ENCODE data around the gene SPCS2. TPM values are rescaled to one million over a fixed set of nuclear protein-coding genes. Genes with fewer than 3 reads are reported as not detected.

Gene SPCS2
- total RNA-seq, 2 experiments from 2014 or later, result 36.5 to 42.9 TPM

DNA sequence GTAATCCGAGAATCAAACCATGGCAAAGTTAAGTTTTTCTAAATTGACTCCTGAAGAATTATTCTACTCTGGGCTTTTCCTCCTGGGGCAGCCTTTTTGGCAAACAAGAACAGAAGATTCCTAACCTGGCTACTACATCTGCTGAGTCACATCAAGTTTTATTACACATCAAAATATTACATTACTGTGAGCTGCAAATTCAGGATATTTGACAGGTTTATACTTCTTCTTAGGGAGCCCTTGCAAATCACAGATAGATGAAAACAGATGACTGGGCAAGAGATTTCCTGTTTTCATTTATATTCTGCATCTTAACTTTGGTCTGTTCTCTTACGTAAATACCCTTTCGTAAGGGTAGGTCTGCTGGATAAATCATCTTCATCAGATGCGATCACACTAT is 23.8 kb upstream of the SPCS2 start:
- no peaks in the 10 kb centered on the region for H3K27me3 Mint-ChIP-seq
- peaks cover 22% of the 10 kb centered on the region for H3K36me3 Mint-ChIP-seq (ENCODE audit: low read depth)
- Histone ChIP-seq H3K27ac (ENCODE audit: low read depth in 1 of 2, low read length in 2 of 2) (no peak overlapping the region), H3K9me3 (ENCODE audit: control insufficient read depth in 1 of 2, insufficient read depth in 1 of 2, low read length in 2 of 2) (no peaks in the 10 kb centered on the region), H3K4me3 (ENCODE audit: low read length) (no peak overlapping the region), H3K36me3 (ENCODE audit: insufficient read depth, low read length) (peaks cover 76% of the 10 kb centered on the region), H3K27me3 (ENCODE audit: control insufficient read depth in 1 of 2, insufficient read depth in 2 of 2, low read length in 2 of 2) (no peaks in the 10 kb centered on the region), H3K4me1 (ENCODE audit: insufficient read depth, low read length) (no peaks in the 10 kb centered on the region)
- no peaks in the 10 kb centered on the region for H3K4me1 Mint-ChIP-seq (ENCODE audit: low read depth)
- ATAC-seq (ENCODE audit: poor library complexity), result no peak
- ChIA-PET CTCF (no interaction called here), POLR2A (no interaction called here)
- TF ChIP-seq, protein P1, sequence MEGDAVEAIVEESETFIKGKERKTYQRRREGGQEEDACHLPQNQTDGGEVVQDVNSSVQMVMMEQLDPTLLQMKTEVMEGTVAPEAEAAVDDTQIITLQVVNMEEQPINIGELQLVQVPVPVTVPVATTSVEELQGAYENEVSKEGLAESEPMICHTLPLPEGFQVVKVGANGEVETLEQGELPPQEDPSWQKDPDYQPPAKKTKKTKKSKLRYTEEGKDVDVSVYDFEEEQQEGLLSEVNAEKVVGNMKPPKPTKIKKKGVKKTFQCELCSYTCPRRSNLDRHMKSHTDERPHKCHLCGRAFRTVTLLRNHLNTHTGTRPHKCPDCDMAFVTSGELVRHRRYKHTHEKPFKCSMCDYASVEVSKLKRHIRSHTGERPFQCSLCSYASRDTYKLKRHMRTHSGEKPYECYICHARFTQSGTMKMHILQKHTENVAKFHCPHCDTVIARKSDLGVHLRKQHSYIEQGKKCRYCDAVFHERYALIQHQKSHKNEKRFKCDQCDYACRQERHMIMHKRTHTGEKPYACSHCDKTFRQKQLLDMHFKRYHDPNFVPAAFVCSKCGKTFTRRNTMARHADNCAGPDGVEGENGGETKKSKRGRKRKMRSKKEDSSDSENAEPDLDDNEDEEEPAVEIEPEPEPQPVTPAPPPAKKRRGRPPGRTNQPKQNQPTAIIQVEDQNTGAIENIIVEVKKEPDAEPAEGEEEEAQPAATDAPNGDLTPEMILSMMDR (IDR thresholded peaks at IDR 0.05), result no peak
- intact Hi-C loops (cut with DNase I, micrococcal nuclease), result no loop called here
- no peaks in the 10 kb centered on the region for H3K9me3 Mint-ChIP-seq
- no peak overlapping the region for H3K4me3 Mint-ChIP-seq
- no peak overlapping the region for H3K27ac Mint-ChIP-seq
- no peak for DNase-seq

DNA sequence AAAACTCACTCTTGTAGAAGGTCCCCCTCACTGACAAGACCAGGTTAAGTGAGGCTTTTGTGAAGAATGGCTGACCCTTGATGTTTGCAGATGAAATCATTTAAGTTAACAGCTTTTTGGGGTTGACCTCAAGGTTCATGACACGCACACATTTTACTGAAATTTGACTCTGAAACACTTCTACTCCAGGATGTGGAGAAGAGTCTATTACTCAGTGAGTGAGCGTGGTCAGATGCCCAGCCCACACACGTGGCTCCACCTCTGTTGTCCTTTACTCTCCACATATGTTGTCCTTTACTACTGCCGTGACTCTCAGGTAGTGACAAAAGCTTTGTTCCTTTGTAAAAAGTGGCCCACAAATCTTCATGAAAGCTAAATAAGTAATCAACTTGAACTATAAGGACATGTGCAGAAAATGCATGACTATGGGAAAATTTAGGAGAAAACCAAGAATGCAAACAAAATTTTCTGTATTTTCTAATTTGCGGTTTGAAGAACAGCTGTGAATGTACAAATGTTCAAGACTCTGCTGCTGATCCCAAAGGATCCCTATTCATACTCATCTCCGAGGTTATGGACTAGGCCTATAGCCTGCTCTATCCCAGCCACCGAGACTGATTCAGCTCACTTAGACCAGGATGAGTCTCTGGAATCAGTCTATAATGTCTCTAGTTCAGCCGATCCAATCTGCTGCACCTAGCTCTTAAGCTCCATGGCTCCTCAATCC is 22.6 kb upstream of the SPCS2 start:
- Histone ChIP-seq H3K4me3 (ENCODE audit: low read length) (no peak overlapping the region), H3K4me1 (ENCODE audit: insufficient read depth, low read length) (no peaks in the 10 kb centered on the region), H3K9me3 (ENCODE audit: control insufficient read depth in 1 of 2, insufficient read depth in 1 of 2, low read length in 2 of 2) (no peaks in the 10 kb centered on the region), H3K27ac (ENCODE audit: low read depth in 1 of 2, low read length in 2 of 2) (no peak overlapping the region), H3K27me3 (ENCODE audit: control insufficient read depth in 1 of 2, insufficient read depth in 2 of 2, low read length in 2 of 2) (no peaks in the 10 kb centered on the region), H3K36me3 (ENCODE audit: insufficient read depth, low read length) (peaks cover 69% of the 10 kb centered on the region)
- CTCF ChIA-PET, result no interaction called here
- intact Hi-C loops (cut with DNase I, micrococcal nuclease), result no loop called here
- H3K27ac Mint-ChIP-seq, result no peak overlapping the region
- peaks cover 10% of the 10 kb centered on the region for H3K36me3 Mint-ChIP-seq (ENCODE audit: low read depth)
- ATAC-seq (ENCODE audit: poor library complexity), result no peak
- DNase-seq, result no peak
- H3K4me3 Mint-ChIP-seq, result no peak overlapping the region
- H3K9me3 Mint-ChIP-seq, result no peaks in the 10 kb centered on the region
- TF ChIP-seq, protein P1 (IDR thresholded peaks at IDR 0.05), result no peak
- H3K27me3 Mint-ChIP-seq, result no peaks in the 10 kb centered on the region
- POLR2A ChIA-PET, result interaction anchor here (0.6 kb wide), 1 partner anchor 126 kb away, joined by 3 read pairs; no protein-coding TSS in a partner anchor
- H3K4me1 Mint-ChIP-seq (ENCODE audit: low read depth), result no peaks in the 10 kb centered on the region

DNA sequence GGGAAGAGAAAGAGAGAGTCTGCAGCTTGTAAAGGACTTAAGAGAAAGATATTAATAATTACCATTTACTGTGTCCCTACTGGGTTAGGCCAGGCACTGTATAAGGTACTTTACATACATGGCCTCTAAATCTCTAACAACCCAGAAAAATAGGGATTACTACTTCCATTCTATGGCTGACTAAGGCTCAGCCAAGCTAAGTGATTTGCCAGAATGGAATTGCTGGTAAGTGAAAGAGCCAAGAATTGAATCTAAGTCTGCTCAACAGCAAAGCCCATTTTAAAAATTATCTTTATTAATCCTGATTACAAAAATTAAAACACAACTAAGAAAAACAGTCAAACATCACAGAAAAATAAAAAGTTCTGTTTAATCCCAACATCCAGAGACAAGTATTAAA is 21.6 kb upstream of the SPCS2 start:
- Mint-ChIP-seq H3K36me3 (ENCODE audit: low read depth) (peaks cover 3% of the 10 kb centered on the region), H3K9me3 (no peaks in the 10 kb centered on the region), H3K4me1 (ENCODE audit: low read depth) (no peaks in the 10 kb centered on the region), H3K4me3 (no peak overlapping the region), H3K27ac (no peak overlapping the region), H3K27me3 (no peaks in the 10 kb centered on the region)
- H3K27me3 ChIP-seq (ENCODE audit: control insufficient read depth in 1 of 2, insufficient read depth in 2 of 2, low read length in 2 of 2), result no peaks in the 10 kb centered on the region
- ChIA-PET CTCF (no interaction called here), POLR2A (interaction anchor here (0.6 kb wide), 1 partner anchor 125 kb away, joined by 3 read pairs; no protein-coding TSS in a partner anchor)
- intact Hi-C loops (cut with DNase I, micrococcal nuclease), result no loop called here
- H3K36me3 ChIP-seq (ENCODE audit: insufficient read depth, low read length), result peaks cover 72% of the 10 kb centered on the region
- H3K9me3 ChIP-seq (ENCODE audit: control insufficient read depth in 1 of 2, insufficient read depth in 1 of 2, low read length in 2 of 2), result no peaks in the 10 kb centered on the region
- no peak for DNase-seq
- no peak for ATAC-seq (ENCODE audit: poor library complexity)
- no peaks in the 10 kb centered on the region for H3K4me1 ChIP-seq (ENCODE audit: insufficient read depth, low read length)
- no peak overlapping the region for H3K4me3 ChIP-seq (ENCODE audit: low read length)
- no peak overlapping the region for H3K27ac ChIP-seq (ENCODE audit: low read depth in 1 of 2, low read length in 2 of 2)
- TF ChIP-seq, protein P1 (IDR thresholded peaks at IDR 0.05), result no peak

Data from CD4-positive, alpha-beta T cell (primary cell).